Activated CD4-positive, alpha-beta T cell treated with anti-CD3 and anti-CD28 coated beads for 48 hours (primary cell): ENCODE results near the gene IRF2BP1.
A peak's percentile ranks its signal among the peaks of the same experiment; 100 is the strongest.

Experiments used
- DNase-seq: peaks from one replicate; pipeline ENCODE4 v3.0.0-alpha.2; 2020

The IRF2BP1 gene, protein sequence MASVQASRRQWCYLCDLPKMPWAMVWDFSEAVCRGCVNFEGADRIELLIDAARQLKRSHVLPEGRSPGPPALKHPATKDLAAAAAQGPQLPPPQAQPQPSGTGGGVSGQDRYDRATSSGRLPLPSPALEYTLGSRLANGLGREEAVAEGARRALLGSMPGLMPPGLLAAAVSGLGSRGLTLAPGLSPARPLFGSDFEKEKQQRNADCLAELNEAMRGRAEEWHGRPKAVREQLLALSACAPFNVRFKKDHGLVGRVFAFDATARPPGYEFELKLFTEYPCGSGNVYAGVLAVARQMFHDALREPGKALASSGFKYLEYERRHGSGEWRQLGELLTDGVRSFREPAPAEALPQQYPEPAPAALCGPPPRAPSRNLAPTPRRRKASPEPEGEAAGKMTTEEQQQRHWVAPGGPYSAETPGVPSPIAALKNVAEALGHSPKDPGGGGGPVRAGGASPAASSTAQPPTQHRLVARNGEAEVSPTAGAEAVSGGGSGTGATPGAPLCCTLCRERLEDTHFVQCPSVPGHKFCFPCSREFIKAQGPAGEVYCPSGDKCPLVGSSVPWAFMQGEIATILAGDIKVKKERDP

DNA sequence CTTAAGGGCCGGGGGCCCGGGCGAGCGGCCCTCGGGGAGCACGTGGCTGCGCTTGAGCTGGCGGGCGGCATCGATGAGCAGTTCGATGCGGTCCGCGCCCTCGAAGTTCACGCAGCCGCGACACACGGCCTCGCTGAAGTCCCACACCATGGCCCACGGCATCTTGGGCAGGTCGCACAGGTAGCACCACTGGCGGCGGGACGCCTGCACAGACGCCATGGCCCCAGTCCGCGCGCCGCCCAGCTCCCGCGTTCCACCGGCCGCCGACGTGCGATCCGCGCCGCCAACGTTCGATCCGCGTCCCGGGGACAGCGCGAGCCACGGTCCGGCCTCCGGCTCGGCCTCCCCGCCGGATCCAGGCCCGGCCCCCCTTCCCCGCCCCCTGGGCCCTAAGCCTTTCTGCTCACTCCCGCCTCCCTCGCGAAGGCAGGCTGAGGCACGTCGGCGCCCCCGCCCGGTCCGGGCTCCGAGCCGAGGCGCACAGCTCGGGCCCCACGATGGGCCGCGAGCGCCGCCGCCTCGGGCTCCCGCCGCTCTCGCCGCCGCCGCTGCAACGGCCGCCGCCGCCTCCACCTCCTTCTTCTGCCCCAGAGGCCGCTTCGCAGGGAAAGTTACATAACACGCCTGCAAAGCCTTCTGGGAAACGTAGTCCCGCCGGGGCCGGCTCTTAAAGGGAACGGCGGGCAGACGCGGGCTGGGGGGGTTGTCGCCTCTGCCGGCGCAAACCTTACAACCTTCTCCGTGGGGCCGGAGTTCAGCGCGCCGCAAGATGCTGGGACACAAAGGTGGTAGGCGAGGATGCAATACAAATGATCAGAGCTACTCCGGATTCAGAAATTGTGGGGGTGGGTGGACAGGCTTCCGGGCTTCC lies at the start of gene IRF2BP1:
Gene IRF2BP1, minus strand, starts transcription at position 586 of the 871 bp plus-strand sequence. Its CDS starts 367 bp downstream, at position 219.
- peak; percentile 92 for DNase-seq

DNA sequence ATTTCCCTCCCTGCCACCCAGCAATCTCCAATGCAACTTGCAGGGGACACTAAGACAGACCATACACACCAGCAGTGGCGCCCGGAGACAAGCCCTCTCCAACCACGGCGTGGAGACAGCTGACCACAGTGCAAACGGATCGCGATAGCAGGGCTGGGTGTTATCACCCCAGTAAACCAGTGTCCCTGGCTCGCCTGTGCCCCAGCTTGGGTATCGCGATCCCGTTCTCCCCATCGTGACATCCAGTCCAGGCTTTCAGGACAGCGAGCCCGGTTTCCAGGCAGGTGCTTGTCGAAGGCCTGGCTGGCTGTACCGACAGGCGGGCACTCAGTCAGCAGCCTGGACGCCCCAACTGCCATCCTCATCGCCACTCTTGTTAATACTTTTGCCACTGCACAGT lies 49.3 kb upstream of the IRF2BP1 start:
- DNase-seq: no peak

GRCh38 chr19:45934551-45935230 lies 48.8 kb upstream of the IRF2BP1 start:
- DNase-seq: no peak

- DNase-seq: no peak
Observed at GRCh38 chr19:45933759-45934158, 47.8 kb upstream of the IRF2BP1 start.

- DNase-seq: no peak
Observed at GRCh38 chr19:45931055-45931454, 45.1 kb upstream of the IRF2BP1 start.

GRCh38 chr19:45929247-45929646 lies 43.3 kb upstream of the IRF2BP1 start:
- no peak for DNase-seq

DNA sequence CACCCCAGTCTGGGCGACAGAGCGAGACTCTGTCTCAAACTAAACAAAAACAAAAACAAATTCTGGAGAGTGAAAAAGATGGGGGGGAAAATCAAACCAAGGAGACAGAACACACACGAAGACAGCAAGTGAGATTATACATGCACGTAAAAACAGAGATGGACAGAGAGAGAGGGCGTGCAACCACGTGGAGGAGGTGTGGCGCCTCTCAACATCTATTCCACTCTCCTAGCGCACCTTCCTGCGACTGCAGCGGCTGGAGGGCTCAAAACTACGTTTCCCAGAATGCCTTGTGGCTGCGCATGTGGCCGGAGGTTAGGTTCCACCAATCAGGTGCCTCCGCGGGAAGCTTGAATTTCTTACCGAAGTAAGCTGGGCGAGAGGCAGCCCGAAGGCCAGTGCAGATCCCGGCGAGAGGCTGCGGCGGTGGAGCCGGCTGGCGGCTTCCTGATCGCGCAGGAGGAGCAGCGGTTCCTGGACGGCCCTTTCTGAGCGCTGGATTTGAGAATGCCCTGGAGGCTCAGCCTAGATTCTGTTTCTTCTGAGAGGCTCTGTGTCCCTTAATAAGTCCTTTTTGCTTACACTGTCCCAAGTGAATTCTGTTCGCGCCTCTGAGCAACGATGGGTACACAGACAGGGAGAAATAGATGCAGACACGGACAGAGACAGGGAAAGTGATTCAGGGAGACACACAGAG lies 41.8 kb upstream of the IRF2BP1 start:
- peak; percentile 91 for DNase-seq

DNA sequence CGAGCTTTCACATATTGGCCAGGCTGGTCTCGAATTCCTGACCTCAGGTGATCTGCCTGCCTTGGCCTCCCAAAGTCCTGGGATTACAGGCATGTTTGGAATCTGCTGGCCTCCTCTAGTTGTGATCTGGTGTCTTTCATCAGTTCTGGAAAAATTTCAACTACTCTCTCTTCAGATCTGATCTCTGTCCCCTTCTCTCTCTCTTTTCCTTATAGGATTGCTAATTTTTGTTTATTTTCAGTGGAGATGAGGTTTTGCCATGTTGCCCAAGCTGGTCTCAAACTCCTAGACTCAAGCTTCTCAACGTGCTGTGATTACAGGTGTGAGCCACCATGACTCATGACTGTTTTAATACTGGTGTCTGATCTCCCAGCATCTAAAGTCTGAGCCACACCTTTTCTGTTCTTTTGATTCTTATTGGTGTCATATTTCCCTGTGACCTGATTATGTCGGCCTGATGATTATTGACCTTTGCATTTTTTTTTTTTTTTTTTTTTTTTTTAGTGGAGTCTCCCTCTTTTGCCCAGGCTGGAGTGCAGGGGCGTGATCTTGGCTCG lies 39.0 kb upstream of the IRF2BP1 start:
- no peak for DNase-seq

DNA sequence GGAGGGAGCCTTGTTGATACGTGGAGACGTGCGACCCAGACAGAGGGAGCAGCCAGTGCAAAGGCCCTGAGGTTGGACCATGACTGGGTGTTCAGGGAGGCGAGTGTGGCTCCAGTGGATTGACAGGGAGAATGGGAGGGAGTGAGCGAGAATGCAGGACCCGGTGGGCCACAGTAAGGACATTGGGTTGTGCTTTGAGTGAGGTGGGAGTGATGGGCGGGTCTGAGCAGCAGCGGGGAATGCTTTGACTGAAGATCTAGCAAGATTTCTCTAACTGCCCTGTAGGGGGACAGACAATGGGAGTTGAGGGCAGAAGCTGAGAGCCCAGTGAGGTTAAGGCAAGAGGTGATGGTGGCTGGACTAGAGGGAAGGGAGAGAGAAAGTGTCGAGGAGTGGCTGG lies 36.3 kb upstream of the IRF2BP1 start:
- DNase-seq: peak; percentile 19

DNA sequence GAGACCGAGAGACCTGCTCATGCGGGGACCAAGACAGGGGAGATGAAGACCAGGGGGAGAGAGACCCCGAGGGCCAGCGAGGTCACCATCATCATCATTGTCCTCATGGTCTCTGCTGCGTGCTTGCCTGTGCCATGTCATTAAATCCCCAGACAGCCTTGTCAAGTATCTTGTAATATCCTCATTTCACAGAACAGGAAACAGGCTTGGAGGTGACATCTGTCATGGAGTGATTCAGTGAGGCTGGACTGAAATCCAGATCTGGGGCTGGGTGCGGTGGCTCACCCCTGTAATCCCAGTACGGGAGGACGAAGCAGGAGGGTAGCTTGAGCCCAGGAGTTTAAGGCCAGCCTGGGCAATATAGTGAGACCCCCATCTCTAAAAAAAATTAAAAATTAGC lies 34.5 kb upstream of the IRF2BP1 start:
- no peak for DNase-seq

- no peak for DNase-seq
Observed at GRCh38 chr19:45919678-45920077, 33.7 kb upstream of the IRF2BP1 start.

- no peak for DNase-seq
Observed at GRCh38 chr19:45918721-45919120, 32.8 kb upstream of the IRF2BP1 start.

- DNase-seq: no peak
Observed at GRCh38 chr19:45917421-45918091, 31.6 kb upstream of the IRF2BP1 start.

DNA sequence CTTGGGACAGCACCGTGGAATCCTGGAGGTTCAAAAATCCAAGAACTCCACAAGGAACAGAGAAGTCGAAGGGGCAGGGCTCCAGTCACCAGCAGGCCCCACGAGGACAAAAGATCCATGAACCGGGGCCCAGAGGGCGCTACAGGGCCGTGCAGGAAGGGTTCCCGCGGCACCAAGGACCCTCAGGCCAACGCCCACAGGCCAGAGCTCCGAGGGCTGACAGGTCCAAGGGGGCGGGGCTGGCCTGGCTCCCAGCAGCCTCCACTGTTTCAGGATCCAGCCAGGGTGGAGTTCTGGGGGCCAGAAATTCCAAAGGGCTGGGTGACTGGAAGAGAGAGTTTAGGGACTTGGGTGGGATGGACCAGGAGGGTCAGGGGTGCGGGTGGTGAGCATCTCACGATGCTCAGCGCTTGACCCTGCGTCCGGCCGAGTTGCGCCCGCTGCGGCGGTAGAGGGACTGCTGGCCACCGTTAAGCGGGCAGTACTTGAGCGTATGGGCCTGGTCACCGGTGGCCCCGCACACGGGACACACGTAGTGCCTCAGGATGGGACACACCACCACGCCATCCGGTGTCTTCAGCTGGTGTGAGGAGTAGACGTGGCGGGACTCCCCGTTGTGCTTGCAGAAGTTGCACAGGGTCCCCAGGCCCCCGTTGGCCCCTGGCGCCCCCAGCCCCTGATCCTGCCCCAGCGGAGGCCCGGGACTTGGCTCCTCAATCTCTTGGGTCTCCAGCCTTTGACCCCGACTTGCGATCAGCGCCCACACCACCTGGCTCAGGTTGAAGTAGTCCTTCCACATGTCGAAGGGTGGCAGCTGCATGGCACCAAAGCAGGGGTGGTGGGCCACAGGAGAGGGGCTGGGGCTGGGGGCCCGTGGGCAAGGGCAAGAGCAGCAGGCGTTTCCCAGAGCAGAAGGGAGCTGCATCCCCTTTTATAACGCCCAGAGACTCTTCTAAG lies 28.2 kb upstream of the IRF2BP1 start, which contains the start of gene NANOS2:
Gene NANOS2, minus strand, starts transcription at position 905 of the 957 bp plus-strand sequence. Its CDS starts 85 bp downstream, at position 820.
- peak; percentile 10 for DNase-seq

GRCh38 chr19:45911291-45911690 lies 25.4 kb upstream of the IRF2BP1 start:
- DNase-seq: no peak

GRCh38 chr19:45908956-45909355 lies 23.0 kb upstream of the IRF2BP1 start:
- no peak for DNase-seq

- no peak for DNase-seq
Observed at GRCh38 chr19:45906221-45906620, 20.3 kb upstream of the IRF2BP1 start.

GRCh38 chr19:45905011-45905410 lies 19.1 kb upstream of the IRF2BP1 start:
- DNase-seq: no peak

DNA sequence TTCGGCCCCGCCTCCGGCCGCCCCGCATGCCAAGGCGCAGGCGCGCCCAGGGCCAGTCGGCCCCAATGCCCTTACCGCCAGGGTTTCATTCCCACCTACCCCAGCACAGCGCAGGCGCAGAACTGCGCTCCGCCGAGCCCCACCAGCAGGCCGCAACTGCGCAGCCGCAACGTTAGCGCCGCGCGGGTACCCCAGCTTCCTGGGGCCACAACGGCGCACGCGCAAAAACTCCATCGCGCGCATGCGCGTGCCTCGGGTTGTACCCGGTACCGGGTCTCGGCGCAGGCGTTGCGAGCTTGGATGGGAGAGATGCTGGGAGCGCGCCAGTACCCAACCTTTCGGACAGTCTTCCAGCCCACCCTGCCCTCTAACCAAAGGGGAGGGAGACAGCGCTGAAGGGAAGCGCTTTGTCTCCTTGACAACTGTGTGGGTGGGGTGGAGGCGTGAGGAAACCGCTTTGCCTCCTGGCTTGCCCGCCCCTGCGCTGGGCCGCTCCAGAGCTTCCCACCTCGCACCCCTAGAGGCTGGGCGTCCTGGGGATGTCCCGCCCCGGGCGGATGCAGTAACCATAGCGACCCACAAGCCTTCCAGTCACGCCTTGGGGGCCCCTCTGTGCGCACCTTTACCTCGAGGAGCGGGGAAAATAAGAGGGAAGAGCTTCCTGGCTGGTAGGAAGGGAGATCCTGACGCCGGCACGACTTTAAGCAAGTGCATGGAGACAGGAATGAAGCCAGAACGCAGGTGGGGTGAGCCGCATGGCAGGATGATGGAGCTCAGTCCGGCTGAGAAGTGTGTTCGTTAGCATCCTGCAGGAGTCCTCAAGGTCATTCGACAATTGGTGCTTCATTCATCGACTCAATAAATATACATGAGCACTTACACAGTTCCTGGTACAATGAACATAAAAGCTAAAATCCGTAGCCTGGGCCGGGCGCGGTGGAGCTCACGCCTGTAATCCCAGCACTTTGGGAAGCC lies 17.0 kb upstream of the IRF2BP1 start:
- peak; percentile 99 for DNase-seq
